Measurements from ENCODE around the gene MRAS.

- TF ChIP-seq POLR2AphosphoS5 (IDR thresholded peaks at IDR 0.05; ENCODE audit: low read depth, low read length) (no peak), BRD4 (CRISPR knock-in tag; IDR thresholded peaks at IDR 0.05) (no peak), ZNF512B (CRISPR knock-in tag; IDR thresholded peaks at IDR 0.05; ENCODE audit: borderline replicate concordance) (no peak), ZNF746 (CRISPR knock-in tag; IDR thresholded peaks at IDR 0.05) (no peak), KAT2B (IDR thresholded peaks at IDR 0.05; ENCODE audit: borderline replicate concordance, low read depth, low read length) (no peak), ZNF770 (CRISPR knock-in tag; IDR thresholded peaks at IDR 0.05) (no peak), HNRNPLL (IDR thresholded peaks at IDR 0.05; ENCODE audit: low read depth, low read length, poor library complexity, severe bottlenecking) (no peak), E2F5 (CRISPR knock-in tag; conservative IDR thresholded peaks at IDR 0.05) (no peak), ZFP37 (CRISPR knock-in tag; IDR thresholded peaks at IDR 0.05; ENCODE audit: borderline replicate concordance) (no peak), ZNF10 (CRISPR knock-in tag; IDR thresholded peaks at IDR 0.05; ENCODE audit: borderline replicate concordance, low read depth) (no peak), RXRA (CRISPR knock-in tag; IDR thresholded peaks at IDR 0.05) (no peak), MAFK (conservative IDR thresholded peaks at IDR 0.05 in 1 of 2, IDR thresholded peaks at IDR 0.05 in 1 of 2; ENCODE audit: low read length in 2 of 2) (no peak)
These were observed 53.5 kb downstream of the MRAS start for GRCh38 chr3:138401834-138402233.
